ENCODE results near the gene CSRP1. TPM values are rescaled to one million over a fixed set of nuclear protein-coding genes. Genes with fewer than 3 reads are reported as not detected.
"Not testable (repeated sequence)": the region's sequence is repeated elsewhere in the genome, so short reads cannot be mapped to it uniquely, and the experiment has no call there.

CSRP1 gene
- 61.4 and 62.9 TPM in 2 replicates for total RNA-seq

- DNase-seq (ENCODE audit: low spot score): peak; percentile 77
- peak within 1 kb of the TSS; percentile 86 for H3K27ac Mint-ChIP-seq
- no peaks in the 10 kb centered on the region for H3K9me3 Mint-ChIP-seq
- no peaks in the 10 kb centered on the region for H3K27me3 Mint-ChIP-seq (ENCODE audit: low read depth)
- peaks cover 29% of the 10 kb centered on the region for H3K4me1 Mint-ChIP-seq (ENCODE audit: low read depth)
- intact Hi-C loops (cut with micrococcal nuclease): loop anchor here (1.0 kb wide), 1 partner anchor 24 kb away; no protein-coding TSS in a partner anchor
- peak within 1 kb of the TSS; percentile 88 for H3K4me3 Mint-ChIP-seq (ENCODE audit: low read depth)
- no peaks in the 10 kb centered on the region for H3K36me3 Mint-ChIP-seq (ENCODE audit: low read depth)
These were observed at the start of gene CSRP1 for GRCh38 chr1:201506557-201507359. CSRP1 (minus strand) TSS chr1:201507123; CDS start chr1:201496303, 10,820 bp downstream.

- Mint-ChIP-seq H3K4me1 (ENCODE audit: low read depth) (peaks cover 4% of the 10 kb centered on the region), H3K27me3 (ENCODE audit: low read depth) (peaks cover 3% of the 10 kb centered on the region), H3K9me3 (no peaks in the 10 kb centered on the region), H3K27ac (no peak overlapping the region), H3K36me3 (ENCODE audit: low read depth) (no peaks in the 10 kb centered on the region), H3K4me3 (ENCODE audit: low read depth) (no peak overlapping the region)
- no peak for DNase-seq (ENCODE audit: low spot score)
- intact Hi-C loops (cut with micrococcal nuclease): no loop called here
These were observed 48.6 kb upstream of the CSRP1 start for GRCh38 chr1:201555593-201555945.

GRCh38 chr1:201554789-201555592, 48.1 kb upstream of the CSRP1 start:
- intact Hi-C loops (cut with micrococcal nuclease): no loop called here
- H3K36me3 Mint-ChIP-seq (ENCODE audit: low read depth): no peaks in the 10 kb centered on the region
- H3K4me1 Mint-ChIP-seq (ENCODE audit: low read depth): peaks cover 4% of the 10 kb centered on the region

GRCh38 chr1:201554190-201554600, 47.3 kb upstream of the CSRP1 start:
- Mint-ChIP-seq H3K27me3 (ENCODE audit: low read depth) (peaks cover 3% of the 10 kb centered on the region), H3K27ac (no peak overlapping the region), H3K9me3 (no peaks in the 10 kb centered on the region), H3K4me3 (ENCODE audit: low read depth) (no peak overlapping the region), H3K4me1 (ENCODE audit: low read depth) (peaks cover 2% of the 10 kb centered on the region), H3K36me3 (ENCODE audit: low read depth) (no peaks in the 10 kb centered on the region)
- intact Hi-C loops (cut with micrococcal nuclease): no loop called here
- no peak for DNase-seq (ENCODE audit: low spot score)

More at GRCh38 chr1:201554789-201555592, 48.1 kb upstream of the CSRP1 start:
- peaks cover 3% of the 10 kb centered on the region for H3K27me3 Mint-ChIP-seq (ENCODE audit: low read depth)
- no peaks in the 10 kb centered on the region for H3K9me3 Mint-ChIP-seq
- no peak overlapping the region for H3K27ac Mint-ChIP-seq
- no peak overlapping the region for H3K4me3 Mint-ChIP-seq (ENCODE audit: low read depth)
- DNase-seq (ENCODE audit: low spot score): no peak

GRCh38 chr1:201553496-201554189, 46.7 kb upstream of the CSRP1 start:
- peaks cover 3% of the 10 kb centered on the region for H3K27me3 Mint-ChIP-seq (ENCODE audit: low read depth)
- no peak for DNase-seq (ENCODE audit: low spot score)
- H3K9me3 Mint-ChIP-seq: no peaks in the 10 kb centered on the region
- intact Hi-C loops (cut with micrococcal nuclease): no loop called here
- H3K4me1 Mint-ChIP-seq (ENCODE audit: low read depth): peaks cover 2% of the 10 kb centered on the region
- no peaks in the 10 kb centered on the region for H3K36me3 Mint-ChIP-seq (ENCODE audit: low read depth)
- no peak overlapping the region for H3K27ac Mint-ChIP-seq
- H3K4me3 Mint-ChIP-seq (ENCODE audit: low read depth): no peak overlapping the region

GRCh38 chr1:201552941-201553351, 46.0 kb upstream of the CSRP1 start:
- Mint-ChIP-seq H3K36me3 (ENCODE audit: low read depth) (no peaks in the 10 kb centered on the region), H3K27me3 (ENCODE audit: low read depth) (peaks cover 3% of the 10 kb centered on the region), H3K27ac (no peak overlapping the region), H3K9me3 (no peaks in the 10 kb centered on the region), H3K4me3 (ENCODE audit: low read depth) (no peak overlapping the region), H3K4me1 (ENCODE audit: low read depth) (peaks cover 2% of the 10 kb centered on the region)
- intact Hi-C loops (cut with micrococcal nuclease): no loop called here
- no peak for DNase-seq (ENCODE audit: low spot score)

- Mint-ChIP-seq H3K36me3 (ENCODE audit: low read depth) (no peaks in the 10 kb centered on the region), H3K9me3 (no peaks in the 10 kb centered on the region), H3K27me3 (ENCODE audit: low read depth) (peaks cover 3% of the 10 kb centered on the region), H3K4me1 (ENCODE audit: low read depth) (peaks cover 2% of the 10 kb centered on the region), H3K4me3 (ENCODE audit: low read depth) (no peak overlapping the region), H3K27ac (no peak overlapping the region)
- DNase-seq (ENCODE audit: low spot score): no peak
- intact Hi-C loops (cut with micrococcal nuclease): no loop called here
These were observed 45.2 kb upstream of the CSRP1 start for GRCh38 chr1:201551877-201552731.

GRCh38 chr1:201551096-201551495, 44.2 kb upstream of the CSRP1 start:
- Mint-ChIP-seq H3K27ac (no peak overlapping the region), H3K27me3 (ENCODE audit: low read depth) (peaks cover 5% of the 10 kb centered on the region), H3K4me3 (ENCODE audit: low read depth) (no peak overlapping the region), H3K9me3 (no peaks in the 10 kb centered on the region), H3K36me3 (ENCODE audit: low read depth) (no peaks in the 10 kb centered on the region), H3K4me1 (ENCODE audit: low read depth) (peaks cover 2% of the 10 kb centered on the region)
- intact Hi-C loops (cut with micrococcal nuclease): no loop called here
- no peak for DNase-seq (ENCODE audit: low spot score)

GRCh38 chr1:201549522-201549921, 42.6 kb upstream of the CSRP1 start:
- H3K36me3 Mint-ChIP-seq (ENCODE audit: low read depth); DNase-seq (ENCODE audit: low spot score); H3K4me1 Mint-ChIP-seq (ENCODE audit: low read depth); intact Hi-C loops (cut with micrococcal nuclease); H3K27ac Mint-ChIP-seq; H3K9me3 Mint-ChIP-seq; H3K4me3 Mint-ChIP-seq (ENCODE audit: low read depth): not testable (repeated sequence)
- peaks cover 12% of the 10 kb centered on the region for H3K27me3 Mint-ChIP-seq (ENCODE audit: low read depth)

GRCh38 chr1:201545851-201546492, 39.0 kb upstream of the CSRP1 start:
- peaks cover 38% of the 10 kb centered on the region for H3K27me3 Mint-ChIP-seq (ENCODE audit: low read depth)
- H3K27ac Mint-ChIP-seq: no peak overlapping the region
- no peak overlapping the region for H3K4me3 Mint-ChIP-seq (ENCODE audit: low read depth)
- no peaks in the 10 kb centered on the region for H3K9me3 Mint-ChIP-seq
- DNase-seq (ENCODE audit: low spot score): no peak
- no peaks in the 10 kb centered on the region for H3K4me1 Mint-ChIP-seq (ENCODE audit: low read depth)
- intact Hi-C loops (cut with micrococcal nuclease): no loop called here
- no peaks in the 10 kb centered on the region for H3K36me3 Mint-ChIP-seq (ENCODE audit: low read depth)

GRCh38 chr1:201544710-201545109, 37.8 kb upstream of the CSRP1 start:
- no peaks in the 10 kb centered on the region for H3K9me3 Mint-ChIP-seq
- H3K4me1 Mint-ChIP-seq (ENCODE audit: low read depth): no peaks in the 10 kb centered on the region
- no peak overlapping the region for H3K27ac Mint-ChIP-seq
- H3K27me3 Mint-ChIP-seq (ENCODE audit: low read depth): peaks cover 50% of the 10 kb centered on the region
- H3K4me3 Mint-ChIP-seq (ENCODE audit: low read depth): no peak overlapping the region
- intact Hi-C loops (cut with micrococcal nuclease): no loop called here
- no peak for DNase-seq (ENCODE audit: low spot score)
- H3K36me3 Mint-ChIP-seq (ENCODE audit: low read depth): no peaks in the 10 kb centered on the region

Measured in activated T-helper 2 cell treated with anti-CD3 and anti-CD28 coated beads, Interferon-gamma antibody, Interleukin-2, Interleukin-4, amounts not matched to agents 10 μg/mL and 5 μg/mL and 100 μg/mL, durations not matched to agents 14 hours and 24 hours and 36 hours (primary cell).